CD4-positive, alpha-beta T cell treated with Interleukin-1 beta for 1 hour (primary cell): ENCODE measurements around the gene RDH16.
"Not testable (repeated sequence)": the region's sequence is repeated elsewhere in the genome, so short reads cannot be mapped to it uniquely, and the experiment has no call there.

Source experiments
- DNase-seq, 2 donors: peaks; one replicate each; pipeline ENCODE4 v3.0.0-alpha.2; 2020 to 2022

Gene RDH16

GRCh38 chr12:56988207-56988739 lies 30.9 kb upstream of the RDH16 start:
- DNase-seq, result no peak

DNA sequence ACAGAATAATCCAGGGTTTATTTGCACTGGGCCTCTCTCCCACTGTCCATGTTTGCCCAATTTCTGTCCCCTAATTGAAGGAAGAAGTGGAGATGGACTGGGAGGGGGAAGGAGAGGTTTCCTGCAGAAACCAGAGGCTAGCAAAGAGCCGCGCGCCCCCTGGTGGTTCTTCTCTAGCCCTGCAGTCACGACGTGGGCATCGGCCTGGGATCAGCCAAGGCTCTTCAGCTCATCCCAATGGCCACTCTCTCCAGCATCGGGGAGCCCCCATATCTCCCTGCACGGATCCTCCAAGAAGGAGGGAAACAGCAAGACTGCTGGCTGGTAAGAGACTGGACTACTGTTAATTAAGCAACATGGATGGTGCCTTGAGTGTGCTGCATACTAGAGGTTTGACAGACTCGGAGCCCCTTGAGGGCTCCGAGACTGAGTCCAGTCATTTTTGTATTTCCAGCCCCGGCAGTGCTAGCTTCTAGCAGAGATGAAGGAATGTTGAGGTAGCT lies 30.2 kb upstream of the RDH16 start:
- peak; percentile 66 to 70 for DNase-seq

DNA sequence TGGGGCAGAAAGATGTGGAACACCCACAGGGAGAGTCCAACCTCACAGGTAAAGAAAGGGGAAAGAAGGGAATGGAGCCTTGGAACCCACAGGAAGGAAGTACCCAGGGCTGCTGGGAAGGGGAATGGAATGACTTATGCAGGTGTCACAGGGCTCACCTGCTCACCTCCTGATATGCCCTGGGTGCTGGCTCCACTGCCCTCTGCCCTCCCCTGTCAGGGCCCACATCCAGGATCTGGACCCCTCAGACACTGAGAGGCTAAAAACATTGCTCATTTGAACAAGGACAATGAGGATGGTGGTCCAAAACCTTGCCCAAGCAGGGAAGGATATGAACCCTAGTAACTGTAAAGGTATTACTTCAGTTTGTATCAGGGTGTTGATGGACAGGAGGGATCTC lies 29.6 kb upstream of the RDH16 start:
- no peak for DNase-seq

- DNase-seq, result not testable (repeated sequence)
Observed at GRCh38 chr12:56985714-56986113, 28.3 kb upstream of the RDH16 start.

GRCh38 chr12:56983386-56983785 lies 26.0 kb upstream of the RDH16 start:
- no peak for DNase-seq

GRCh38 chr12:56982578-56983236 lies 25.3 kb upstream of the RDH16 start:
- DNase-seq, result not testable (repeated sequence)

DNA sequence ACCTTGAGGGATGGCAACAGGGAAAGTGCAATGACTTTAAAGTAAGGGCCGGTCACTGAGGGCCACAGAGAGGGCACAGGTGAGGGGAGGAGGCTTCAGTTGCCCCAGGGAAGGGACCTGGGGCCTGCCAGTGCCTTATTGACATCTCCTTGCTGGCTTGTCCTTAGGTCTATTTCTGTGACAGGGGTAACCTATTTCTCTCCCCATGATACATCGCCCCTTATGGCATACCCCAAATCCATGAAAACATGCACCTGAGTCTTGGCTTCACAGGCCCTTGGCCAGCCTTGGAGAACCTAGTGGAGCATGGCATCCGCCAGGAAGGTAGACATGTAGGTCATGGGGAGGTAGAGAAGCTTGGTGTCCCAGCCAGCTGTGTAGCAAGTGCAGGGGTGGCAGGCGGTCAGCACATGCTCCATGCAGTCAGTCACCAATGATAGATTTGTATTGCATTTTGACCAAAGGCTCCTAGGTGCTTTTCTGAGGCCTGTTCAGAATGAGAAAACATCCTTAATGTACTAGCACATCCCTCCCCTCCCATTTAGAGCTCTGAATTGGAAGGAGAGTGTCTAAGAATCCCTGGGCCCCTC lies 23.6 kb upstream of the RDH16 start:
- DNase-seq, result no peak

GRCh38 chr12:56980268-56980667 lies 22.9 kb upstream of the RDH16 start:
- no peak for DNase-seq

DNA sequence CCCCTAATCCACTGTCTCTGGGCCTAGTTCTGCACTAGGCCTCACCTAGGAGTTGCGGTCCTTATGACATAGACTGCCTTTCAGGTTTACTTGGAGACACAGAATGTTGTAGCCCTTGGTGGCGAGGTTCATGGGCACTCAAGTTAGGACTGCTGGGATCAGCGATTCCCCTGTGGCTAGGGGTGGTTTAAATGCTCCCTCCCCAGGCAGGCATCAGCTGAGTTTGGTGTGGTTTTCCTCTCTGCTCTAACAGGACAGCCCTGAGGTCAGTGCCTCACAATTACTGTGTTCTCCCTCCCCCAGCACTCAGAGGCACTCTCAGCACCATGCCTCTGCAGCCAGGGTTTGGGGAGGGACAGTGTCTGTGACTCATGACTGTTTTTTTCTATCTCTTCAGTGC lies 22.2 kb upstream of the RDH16 start:
- no peak for DNase-seq

DNA sequence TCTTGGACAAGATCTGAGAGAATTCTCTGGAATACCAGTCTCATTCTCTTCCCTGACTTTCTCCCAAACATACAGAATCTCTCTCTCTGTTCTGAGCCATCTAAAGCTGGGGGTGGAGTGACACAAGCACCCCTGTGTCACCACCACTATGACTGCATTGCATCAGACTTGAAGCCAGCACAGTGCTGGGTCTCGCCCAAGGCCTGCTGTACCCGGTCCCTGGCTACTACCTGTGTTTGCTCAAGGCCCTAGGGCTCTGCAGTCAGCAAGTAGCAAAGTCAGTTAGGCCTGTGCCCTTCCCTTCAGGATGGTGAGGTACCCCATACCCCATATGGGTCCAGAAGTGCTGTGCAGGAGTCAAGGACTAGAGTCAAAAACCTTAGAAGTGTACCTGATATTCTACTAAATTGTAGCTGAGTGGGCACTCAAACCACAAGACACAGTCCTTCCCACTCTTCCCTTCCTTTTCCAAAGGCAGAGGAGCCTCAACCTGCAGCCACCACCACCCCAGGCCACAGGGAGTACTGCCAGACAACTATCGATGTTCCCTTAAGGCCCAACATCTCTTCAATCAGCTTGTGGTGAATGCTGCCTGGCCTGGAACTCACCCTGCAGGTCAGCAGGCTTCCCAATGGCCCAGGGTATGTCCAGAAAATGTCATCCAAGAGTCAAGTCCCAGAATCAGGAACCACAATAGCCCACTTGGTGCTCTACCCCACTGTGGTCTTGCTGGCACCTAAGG lies 21.2 kb upstream of the RDH16 start:
- DNase-seq, result no peak

- not testable (repeated sequence) for DNase-seq
Observed at GRCh38 chr12:56977361-56977760, 20.0 kb upstream of the RDH16 start.

- not testable (repeated sequence) for DNase-seq
Observed at GRCh38 chr12:56974224-56974623, 16.8 kb upstream of the RDH16 start.

GRCh38 chr12:56968910-56969309 lies 11.5 kb upstream of the RDH16 start:
- not testable (repeated sequence) for DNase-seq

- DNase-seq, result not testable (repeated sequence)
Observed at GRCh38 chr12:56965997-56966642, 8.7 kb upstream of the RDH16 start.

DNA sequence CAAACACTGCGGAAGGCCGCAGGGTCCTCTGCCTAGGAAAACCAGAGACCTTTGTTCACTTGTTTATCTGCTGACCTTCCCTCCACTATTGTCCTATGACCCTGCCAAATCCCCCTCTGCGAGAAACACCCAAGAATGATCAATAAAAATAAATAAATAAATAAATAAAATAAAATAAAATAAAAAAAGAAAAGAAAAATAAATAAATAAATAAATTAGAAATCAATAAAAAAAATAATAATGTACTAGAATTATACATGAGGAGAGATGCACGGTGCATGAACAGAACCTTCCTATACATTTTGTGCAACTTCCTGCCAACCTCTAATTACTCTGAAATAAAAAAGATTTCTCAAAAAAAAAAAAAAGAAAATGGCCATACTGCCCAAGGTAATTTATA lies 7.7 kb upstream of the RDH16 start:
- not testable (repeated sequence) for DNase-seq

DNA sequence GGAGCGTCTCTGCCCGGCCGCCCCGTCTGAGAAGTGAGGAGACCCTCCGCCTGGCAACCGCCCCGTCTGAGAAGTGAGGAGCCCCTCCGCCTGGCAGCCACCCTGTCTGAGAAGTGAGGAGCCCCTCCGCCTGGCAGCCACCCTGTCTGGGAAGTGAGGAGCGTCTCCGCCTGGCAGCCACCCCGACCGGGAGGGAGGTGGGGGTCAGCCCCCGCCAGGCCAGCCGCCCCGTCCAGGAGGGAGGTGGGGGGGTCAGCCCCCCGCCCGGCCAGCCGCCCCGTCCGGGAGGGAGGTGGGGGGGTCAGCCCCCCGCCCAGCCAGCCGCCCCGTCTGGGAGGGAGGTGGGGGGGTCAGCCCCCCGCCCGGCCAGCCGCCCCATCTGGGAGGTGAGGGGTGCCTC lies 6.1 kb upstream of the RDH16 start:
- DNase-seq, result not testable (repeated sequence)

DNA sequence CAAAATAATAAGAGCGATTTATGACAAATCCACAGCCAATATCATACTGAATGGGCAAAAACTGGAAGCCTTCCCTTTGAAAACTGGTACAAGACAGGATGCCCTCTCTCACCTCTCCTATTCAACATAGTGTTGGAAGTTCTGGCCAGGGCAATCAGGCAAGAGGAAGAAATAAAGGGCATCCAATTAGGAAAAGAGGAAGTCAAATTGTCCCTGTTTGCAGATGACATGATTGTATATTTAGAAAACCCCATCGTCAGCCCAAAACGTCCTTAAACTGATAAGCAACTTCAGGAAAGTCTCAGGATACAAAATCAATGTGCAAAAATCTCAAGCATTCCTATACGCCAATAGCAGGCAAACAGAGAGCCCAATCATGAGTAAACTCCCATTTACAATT lies 4.8 kb upstream of the RDH16 start:
- not testable (repeated sequence) for DNase-seq

DNA sequence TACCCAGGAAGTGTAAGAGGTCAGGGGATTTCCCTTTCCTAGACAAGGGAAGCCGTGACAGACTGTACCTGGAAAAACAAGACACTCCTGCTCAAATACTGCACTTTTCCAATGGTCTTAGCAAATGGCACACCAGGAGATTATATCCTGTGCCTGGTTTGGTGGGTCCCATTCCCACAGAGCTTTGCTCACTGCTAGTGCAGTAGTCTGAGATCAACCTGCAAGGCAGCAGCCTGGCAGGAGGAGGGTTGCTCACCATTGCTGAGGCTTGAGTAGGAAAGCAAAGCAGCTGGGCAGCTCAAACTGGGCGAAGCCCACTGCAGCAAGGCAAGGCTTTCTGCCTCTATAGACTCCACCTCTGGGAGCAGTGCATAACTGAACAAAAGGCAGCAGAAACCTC lies 1.0 kb upstream of the RDH16 start:
- no peak for DNase-seq

- DNase-seq, result no peak
Observed at GRCh38 chr12:56955631-56956256, 1.7 kb downstream of the RDH16 start.

DNA sequence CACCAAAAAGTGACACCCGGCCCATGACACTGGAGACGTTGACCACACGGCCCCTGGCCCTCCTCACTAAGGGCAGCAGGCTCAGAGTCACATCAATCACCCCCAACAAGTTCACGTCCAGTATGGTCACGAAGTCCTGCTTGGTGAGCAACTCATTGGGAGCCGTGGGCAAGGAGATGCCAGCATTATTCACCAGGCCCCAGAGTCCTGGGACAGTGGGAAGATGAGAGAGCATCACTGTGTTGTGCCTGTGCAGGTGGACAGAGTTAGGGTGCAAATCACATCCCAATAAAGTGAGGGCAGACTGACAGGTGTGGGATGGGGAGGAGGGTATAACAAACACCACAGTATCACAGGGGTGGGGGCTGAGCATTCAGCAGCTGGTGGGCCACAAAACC lies 2.5 kb downstream of the RDH16 start:
- no peak for DNase-seq

- no peak for DNase-seq
Observed at GRCh38 chr12:56954057-56954957, 3.1 kb downstream of the RDH16 start.

DNA sequence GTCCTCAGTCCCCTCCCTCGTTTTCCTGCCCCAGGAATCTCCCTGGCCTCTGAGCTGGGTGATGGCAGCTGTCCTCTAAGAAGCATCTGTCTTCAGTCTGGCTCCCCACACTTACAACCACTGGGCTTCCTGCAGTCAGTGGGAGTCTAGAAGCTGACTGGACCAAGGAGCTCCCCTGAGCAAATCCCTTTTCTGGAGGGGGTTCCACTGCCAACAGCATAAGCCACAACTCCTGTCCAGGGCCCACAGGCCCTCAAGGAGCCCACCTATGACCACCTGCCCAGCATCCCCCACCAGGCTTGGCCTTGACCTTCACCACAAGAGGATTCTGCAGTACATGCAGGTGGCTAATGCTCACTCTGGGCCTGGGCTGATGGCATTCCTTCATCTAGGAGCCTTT lies 4.1 kb downstream of the RDH16 start:
- DNase-seq, result no peak
